ENCODE results near the gene FXYD5.

DNA sequence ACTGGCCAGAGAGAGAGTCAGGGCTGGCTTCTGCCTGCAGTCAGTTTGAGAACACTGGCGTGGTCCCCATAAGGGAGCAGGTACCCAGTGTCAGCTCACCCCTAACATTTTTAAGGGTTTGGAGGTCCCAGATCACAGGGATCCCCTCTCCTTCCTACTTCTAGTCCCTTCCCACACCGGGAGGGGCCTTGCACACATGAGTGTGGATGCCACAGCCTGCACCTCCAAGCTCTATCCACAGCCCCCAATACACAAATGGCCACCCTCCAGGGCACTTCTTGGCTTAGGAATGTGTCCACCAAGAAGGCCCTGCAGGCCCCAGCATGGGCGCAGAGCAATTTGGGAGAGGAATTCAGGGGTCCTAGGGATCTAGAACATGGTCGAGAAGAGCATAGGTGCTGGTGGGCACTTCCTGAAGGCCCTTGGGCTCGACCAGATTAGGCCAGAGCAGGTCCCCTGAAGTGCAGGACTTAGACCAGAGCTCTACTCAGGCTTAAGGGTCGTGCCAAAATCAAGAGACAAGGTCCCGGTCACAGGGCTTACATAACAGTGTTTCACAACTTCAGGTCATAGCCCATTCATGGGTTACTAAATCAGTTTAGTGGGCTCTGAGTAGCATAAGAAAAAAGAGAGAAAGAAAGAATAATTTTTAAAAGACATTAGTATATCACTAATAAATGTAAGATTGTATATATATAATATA, 16.0 kb downstream of the FXYD5 start:
- TF ChIP-seq, protein P1, sequence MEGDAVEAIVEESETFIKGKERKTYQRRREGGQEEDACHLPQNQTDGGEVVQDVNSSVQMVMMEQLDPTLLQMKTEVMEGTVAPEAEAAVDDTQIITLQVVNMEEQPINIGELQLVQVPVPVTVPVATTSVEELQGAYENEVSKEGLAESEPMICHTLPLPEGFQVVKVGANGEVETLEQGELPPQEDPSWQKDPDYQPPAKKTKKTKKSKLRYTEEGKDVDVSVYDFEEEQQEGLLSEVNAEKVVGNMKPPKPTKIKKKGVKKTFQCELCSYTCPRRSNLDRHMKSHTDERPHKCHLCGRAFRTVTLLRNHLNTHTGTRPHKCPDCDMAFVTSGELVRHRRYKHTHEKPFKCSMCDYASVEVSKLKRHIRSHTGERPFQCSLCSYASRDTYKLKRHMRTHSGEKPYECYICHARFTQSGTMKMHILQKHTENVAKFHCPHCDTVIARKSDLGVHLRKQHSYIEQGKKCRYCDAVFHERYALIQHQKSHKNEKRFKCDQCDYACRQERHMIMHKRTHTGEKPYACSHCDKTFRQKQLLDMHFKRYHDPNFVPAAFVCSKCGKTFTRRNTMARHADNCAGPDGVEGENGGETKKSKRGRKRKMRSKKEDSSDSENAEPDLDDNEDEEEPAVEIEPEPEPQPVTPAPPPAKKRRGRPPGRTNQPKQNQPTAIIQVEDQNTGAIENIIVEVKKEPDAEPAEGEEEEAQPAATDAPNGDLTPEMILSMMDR (IDR thresholded peaks at IDR 0.05 in 2 of 3, conservative IDR thresholded peaks at IDR 0.05 in 1 of 3; ENCODE audit: borderline replicate concordance in 1 of 3, insufficient read depth in 1 of 3, low read depth in 2 of 3, low read length in 2 of 3), result no peak
- TF ChIP-seq RAD21 (IDR thresholded peaks at IDR 0.05; ENCODE audit: low read depth) (no peak), POLR2AphosphoS5 (IDR thresholded peaks at IDR 0.05; ENCODE audit: low read depth, low read length) (peak; percentile 57; the same call in 1 of the 2 replicates), SP1 (IDR thresholded peaks at IDR 0.05; ENCODE audit: low read depth) (no peak)
- TF ChIP-seq, protein P2, sequence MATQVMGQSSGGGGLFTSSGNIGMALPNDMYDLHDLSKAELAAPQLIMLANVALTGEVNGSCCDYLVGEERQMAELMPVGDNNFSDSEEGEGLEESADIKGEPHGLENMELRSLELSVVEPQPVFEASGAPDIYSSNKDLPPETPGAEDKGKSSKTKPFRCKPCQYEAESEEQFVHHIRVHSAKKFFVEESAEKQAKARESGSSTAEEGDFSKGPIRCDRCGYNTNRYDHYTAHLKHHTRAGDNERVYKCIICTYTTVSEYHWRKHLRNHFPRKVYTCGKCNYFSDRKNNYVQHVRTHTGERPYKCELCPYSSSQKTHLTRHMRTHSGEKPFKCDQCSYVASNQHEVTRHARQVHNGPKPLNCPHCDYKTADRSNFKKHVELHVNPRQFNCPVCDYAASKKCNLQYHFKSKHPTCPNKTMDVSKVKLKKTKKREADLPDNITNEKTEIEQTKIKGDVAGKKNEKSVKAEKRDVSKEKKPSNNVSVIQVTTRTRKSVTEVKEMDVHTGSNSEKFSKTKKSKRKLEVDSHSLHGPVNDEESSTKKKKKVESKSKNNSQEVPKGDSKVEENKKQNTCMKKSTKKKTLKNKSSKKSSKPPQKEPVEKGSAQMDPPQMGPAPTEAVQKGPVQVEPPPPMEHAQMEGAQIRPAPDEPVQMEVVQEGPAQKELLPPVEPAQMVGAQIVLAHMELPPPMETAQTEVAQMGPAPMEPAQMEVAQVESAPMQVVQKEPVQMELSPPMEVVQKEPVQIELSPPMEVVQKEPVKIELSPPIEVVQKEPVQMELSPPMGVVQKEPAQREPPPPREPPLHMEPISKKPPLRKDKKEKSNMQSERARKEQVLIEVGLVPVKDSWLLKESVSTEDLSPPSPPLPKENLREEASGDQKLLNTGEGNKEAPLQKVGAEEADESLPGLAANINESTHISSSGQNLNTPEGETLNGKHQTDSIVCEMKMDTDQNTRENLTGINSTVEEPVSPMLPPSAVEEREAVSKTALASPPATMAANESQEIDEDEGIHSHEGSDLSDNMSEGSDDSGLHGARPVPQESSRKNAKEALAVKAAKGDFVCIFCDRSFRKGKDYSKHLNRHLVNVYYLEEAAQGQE (IDR thresholded peaks at IDR 0.05; ENCODE audit: low read depth), result no peak
- TF ChIP-seq, protein P3, sequence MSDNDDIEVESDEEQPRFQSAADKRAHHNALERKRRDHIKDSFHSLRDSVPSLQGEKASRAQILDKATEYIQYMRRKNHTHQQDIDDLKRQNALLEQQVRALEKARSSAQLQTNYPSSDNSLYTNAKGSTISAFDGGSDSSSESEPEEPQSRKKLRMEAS (IDR thresholded peaks at IDR 0.05), result no peak
